HG02610 (cell line): ENCODE results near the gene CYP2R1.
"Not testable (repeated sequence)": the region's sequence is repeated elsewhere in the genome, so short reads cannot be mapped to it uniquely, and the experiment has no call there.

ENCODE experiments used
- ATAC-seq: cut with Tn5 transposase; IDR thresholded peaks from one replicate; pipeline ENCODE4 v1.9.1; 2021; ENCODE audit warnings: mild to moderate bottlenecking, moderate library complexity; ENCODE audit not compliant: unreplicated experiment

Gene CYP2R1

DNA sequence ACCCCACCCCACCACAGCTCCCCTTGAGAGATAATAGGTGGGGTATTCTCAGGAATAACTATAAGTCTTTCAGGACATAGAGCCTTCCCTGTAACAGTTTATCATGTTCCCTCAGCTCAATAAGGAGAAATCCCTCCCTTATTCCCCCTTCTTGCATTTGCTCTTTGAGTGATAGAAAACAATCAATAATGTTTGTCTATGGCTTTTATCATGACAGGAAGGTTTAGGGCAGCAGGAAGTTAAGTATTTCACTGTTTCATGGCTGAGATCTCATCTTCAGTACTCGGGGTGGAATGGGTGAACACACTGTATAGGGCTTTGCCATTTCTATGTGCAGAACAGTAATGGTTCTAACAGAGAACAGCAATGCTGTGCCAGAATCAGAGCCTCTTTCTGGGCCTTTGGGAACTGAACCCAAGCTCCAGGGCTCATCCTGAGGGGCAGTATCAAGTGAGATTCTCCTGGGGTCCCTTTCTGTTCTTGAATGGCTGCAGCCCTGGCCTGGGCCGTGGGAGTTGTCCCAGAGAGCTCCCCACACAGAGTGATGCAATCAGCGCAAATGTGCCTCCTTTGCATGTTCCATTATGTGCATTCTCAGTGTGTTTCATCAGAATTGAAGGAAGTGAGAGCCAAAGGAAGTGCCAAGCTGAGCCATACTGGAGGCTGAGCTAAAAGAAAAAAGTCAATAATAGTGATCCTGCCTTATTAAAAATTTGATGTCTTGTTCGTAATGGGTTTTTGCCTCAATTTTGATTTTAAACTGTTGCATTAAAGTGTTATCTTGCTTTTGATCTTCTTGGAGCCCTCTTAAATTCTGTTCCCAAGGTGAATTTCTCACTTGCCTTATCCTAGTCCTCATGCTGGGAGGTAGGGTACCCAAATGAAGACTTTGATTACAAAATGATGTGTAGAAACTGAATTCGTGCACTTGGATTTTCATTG is 2.9 kb upstream of the CYP2R1 start:
- ATAC-seq, result no peak

GRCh38 chr11:14892577-14892976 is 546 bp upstream of the CYP2R1 start:
- ATAC-seq, result no peak

DNA sequence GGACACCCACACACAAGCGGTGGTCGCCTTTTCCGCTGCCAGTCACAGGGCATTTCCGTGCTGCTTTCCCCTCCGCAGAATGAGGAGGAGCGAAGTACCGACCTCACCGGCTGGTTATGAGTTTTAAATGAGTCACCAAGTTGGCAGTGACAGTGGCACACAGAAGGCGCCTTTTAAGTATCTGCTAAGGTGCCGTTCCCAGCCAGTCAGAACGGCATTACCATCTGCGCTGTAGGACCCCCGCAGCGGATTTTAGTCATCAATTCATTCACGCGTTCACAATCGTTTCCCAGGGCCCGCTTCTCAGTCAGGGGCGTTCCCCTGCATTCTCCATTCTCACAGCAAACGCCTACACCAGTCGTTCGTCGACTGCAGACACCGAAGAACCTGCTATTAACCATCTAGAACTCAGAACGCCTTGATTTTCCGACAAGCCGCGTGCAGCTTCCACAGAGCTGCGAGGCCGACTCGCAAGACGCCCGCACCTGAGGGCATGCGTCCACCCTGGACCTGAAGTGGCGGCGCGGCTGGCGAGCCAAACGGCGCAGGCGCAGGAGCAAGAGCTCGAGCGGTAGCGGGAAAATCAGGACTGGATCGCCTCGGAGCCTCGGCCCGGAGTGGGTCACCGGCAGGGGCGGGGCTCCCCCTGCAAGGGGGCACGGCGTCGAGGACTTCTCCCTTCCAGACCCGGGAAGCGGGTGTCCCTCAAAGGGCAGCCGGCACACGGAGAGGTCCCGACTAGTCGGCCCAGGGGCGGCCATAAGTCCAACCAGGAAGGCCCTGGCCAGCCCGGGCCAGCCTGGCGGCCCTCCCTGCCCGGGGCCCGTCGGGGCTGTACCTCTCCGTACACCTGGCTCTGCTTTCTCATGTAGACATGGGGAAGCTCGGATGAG is 642 bp downstream of the CYP2R1 start:
- ATAC-seq, result peak; percentile 49

GRCh38 chr11:14886513-14886912 is 5.5 kb downstream of the CYP2R1 start:
- ATAC-seq, result no peak

DNA sequence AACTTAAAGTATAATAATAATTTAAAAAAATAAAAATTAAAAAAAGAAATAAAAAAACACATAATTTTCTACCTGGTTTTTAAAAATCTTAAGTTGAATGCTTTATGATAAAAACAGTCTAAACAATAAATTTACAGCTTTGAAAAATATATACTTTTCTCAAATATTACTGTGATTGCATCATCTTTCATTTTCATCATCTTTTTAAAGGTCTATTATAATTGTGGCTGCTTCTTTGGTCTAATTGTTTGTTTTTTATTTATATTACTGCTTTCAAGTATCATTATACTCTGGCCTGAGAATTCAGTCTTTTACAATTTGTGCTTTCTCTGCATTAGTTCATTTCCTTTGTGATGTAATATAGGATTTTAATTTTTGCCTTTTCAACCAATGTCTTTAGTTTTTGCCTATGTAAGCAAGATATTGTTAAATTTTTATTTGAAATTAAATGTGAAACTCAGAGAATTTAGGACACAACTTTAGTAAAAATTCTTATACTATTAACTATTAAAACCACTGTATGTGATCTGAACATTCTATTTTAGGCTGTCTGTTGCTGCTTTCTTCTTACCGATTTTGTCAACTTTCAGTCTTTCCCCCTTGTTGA is 7.3 kb downstream of the CYP2R1 start:
- ATAC-seq, result no peak

DNA sequence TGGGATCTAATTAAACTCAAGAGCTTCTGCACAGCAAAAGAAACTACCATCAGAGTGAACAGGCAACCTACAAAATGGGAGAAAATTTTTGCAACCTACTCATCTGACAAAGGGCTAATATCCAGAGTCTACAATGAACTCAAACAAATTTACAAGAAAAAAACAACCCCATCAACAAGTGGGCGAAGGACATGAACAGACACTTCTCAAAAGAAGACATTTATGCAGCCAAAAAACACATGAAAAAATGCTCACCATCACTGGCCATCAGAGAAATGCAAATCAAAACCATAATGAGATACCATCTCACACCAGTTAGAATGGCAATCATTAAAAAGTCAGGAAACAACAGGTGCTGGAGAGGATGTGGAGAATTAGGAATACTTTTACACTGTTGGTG is 8.3 kb downstream of the CYP2R1 start:
- not testable (repeated sequence) for ATAC-seq

DNA sequence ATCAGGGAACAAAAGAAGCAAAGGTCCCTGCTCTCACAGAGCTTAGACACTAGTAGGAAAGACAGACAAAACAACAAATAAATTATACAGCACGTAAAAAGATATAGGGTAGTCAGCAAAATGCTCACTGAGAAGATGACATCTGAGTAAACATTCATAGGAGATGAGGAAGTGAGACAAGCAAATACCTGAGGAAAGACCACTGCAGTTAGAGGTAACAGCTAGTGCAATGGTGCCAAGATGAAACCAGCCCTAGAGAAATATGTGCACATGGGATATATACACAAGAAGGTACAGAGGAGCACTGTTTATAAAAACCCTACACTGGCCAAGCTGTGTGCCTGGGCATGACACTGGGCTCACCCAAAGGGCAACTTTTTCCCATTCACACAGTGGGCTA is 9.8 kb downstream of the CYP2R1 start:
- no peak for ATAC-seq

- no peak for ATAC-seq
Measured at GRCh38 chr11:14881576-14882193, 10.3 kb downstream of the CYP2R1 start.

DNA sequence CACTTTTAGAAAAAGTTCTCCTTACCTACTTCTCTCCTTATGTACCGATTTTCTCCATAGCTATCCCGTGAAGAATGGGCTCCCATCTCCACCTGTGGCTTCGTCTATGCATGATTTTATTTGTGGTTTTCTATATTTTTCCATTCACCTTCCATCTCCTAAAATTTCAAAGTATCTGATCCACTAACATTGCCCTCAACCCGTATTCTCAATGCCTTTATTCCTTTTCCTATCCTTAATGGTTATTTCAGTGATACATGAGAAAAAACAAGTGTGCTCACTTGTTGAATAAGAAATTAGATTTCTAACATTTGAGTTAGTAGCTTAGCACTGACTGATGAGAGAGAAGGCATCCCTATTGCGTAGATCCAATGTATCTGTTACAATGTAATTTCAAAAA is 16.9 kb downstream of the CYP2R1 start:
- no peak for ATAC-seq

DNA sequence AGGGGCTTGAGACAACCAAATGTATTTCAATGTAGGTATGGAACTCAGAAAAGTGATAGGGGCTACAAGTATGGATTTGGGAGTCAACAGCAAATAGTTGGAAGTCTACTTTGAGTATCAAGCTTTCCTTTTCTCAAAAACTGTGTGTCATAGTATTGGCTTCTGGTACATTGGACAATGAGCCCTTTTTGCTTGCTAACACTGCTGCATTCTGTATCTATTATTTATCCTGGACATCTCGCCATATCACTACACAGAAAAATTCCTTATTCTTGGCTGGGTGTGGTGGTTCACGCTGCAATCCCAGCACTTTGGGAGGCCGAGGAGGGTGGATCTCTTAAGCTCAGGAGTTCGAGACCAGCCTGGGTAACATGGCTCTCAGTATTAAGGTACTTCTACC is 18.4 kb downstream of the CYP2R1 start:
- ATAC-seq, result no peak

DNA sequence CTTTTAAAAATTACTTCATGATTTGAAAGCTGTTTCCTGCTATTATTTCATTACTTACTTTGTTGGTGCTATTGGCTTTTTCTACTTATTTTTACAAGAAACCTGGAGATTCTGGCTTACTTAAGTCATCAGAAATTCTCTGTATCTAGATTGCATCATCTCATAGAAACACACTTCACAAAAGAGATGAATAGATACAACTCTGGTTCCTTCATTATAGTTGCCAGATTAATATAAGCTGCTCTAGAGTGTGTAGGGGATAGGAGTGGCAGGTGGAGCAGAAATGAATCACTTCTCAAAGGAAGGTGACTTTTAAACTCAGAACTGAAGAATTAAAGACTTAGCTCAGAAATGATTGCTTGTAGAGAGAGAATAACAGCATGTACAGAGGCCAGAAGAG is 20.0 kb downstream of the CYP2R1 start:
- no peak for ATAC-seq

DNA sequence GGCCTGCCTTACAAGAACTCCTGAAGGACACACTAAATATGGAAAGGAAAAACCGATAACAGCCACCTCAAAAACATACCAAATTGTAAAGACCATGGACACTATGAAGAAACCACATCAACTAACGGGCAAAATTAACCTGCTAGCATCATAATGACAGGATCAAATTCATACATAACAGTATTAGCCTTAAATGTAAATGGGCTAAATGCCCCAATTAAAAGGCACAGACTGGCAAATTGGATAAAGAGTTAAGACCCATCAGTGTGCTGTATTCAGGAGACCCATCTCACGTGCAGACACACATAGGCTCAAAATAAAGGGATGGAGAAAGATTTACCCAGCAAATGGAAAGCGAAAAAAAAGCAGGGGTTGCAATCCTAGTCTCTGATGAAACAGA is 28.3 kb downstream of the CYP2R1 start:
- not testable (repeated sequence) for ATAC-seq

- ATAC-seq, result no peak
Measured at GRCh38 chr11:14861680-14862079, 30.4 kb downstream of the CYP2R1 start.

- no peak for ATAC-seq
Measured at GRCh38 chr11:14860511-14860910, 31.5 kb downstream of the CYP2R1 start.

- ATAC-seq, result no peak
Measured at GRCh38 chr11:14858404-14858803, 33.6 kb downstream of the CYP2R1 start.

GRCh38 chr11:14857621-14858020 is 34.4 kb downstream of the CYP2R1 start:
- no peak for ATAC-seq

- ATAC-seq, result no peak
Measured at GRCh38 chr11:14855890-14856289, 36.1 kb downstream of the CYP2R1 start.

DNA sequence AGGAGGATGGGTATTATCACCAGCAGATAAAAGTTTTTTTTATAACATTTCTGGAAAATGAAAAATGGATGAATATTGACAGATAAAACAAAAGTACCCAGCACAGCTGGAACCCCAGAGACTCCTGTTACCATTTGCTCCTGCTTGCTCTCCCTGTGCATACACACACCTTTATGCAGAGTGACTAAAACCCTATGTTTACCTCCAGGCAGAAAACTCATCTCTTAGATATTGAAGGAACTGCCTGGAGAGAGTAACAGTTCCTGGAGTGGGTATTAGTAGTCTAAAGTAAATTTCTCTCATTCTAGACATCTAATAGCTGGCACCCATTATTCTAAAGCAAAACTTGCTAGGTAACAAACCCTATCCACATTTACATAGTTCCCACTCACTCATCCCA is 38.0 kb downstream of the CYP2R1 start:
- no peak for ATAC-seq

GRCh38 chr11:14852571-14853177 is 39.4 kb downstream of the CYP2R1 start:
- no peak for ATAC-seq

DNA sequence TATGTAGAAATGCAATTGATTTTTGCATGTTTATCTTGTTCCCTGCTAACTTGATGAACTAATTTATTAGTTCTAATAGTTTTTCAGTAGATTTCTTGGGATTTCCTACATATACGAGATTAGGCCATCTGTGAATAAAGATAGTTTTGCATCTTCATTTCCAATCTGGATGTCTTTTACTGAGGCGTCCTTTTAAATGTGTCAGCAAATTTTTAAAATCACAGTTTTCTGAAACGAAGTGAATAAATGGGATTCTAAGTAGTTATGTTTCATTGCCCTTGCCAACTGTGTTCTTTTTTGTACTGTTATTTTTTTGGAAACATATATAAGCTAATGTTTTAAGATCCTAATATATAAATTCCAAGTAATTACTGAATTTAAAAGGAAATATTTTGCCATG is 50.0 kb downstream of the CYP2R1 start:
- no peak for ATAC-seq
